IMR-90 (cell line): ENCODE measurements around the gene FLT1. TPM values are rescaled to one million over a fixed set of nuclear protein-coding genes. Genes with fewer than 3 reads are reported as not detected.

Experiments
- ATAC-seq: fragments of 200-7000 bp; cut with Tn5 transposase; 2 replicates; pipeline ENCODE4 v1.9.1; 2020; ENCODE audit warnings: low read depth, mild to moderate bottlenecking, moderate library complexity
- BruUV-seq: library from RNA; stranded (reverse); fragments of 400-500 nt; replicated peaks from 2 replicates; lab custom pipeline; 2021; lab: Mats Ljungman, UMichigan
- CTCF ChIA-PET: fragments of 300-600 bp; formaldehyde crosslinking; extraction: SDS; loops from one replicate; lab custom pipeline; 2021; ENCODE audit warnings: antibody characterized with exemption; lab: Yijun Ruan, JAX
- POLR2A ChIA-PET: fragments of 300-600 bp; sonication (Branson Sonifier 250); formaldehyde crosslinking; loops from one replicate; lab custom pipeline; 2022; ENCODE audit warnings: antibody characterized with exemption; ENCODE audit not compliant: unreplicated experiment; lab: Charles Lee
- DNase-seq: peaks from one replicate; pipeline ENCODE4 v3.0.0; 2013
- H2AFZ ChIP-seq: replicated peaks from 2 replicates; pipeline ENCODE3; 2013; ENCODE audit warnings: low read length, mild to moderate bottlenecking; ENCODE audit not compliant: poor library complexity
- H2AK5ac ChIP-seq: 2 replicates; pipeline ENCODE4 v1.6.1; 2013; ENCODE audit warnings: low read depth, low read length, inconsistent platforms
- H2AK9ac ChIP-seq: replicated peaks from 2 replicates; pipeline ENCODE3; 2013; ENCODE audit warnings: mild to moderate bottlenecking, low read depth, low read length, moderate library complexity; ENCODE audit not compliant: poor library complexity
- H2BK120ac ChIP-seq: 2 replicates; pipeline ENCODE4 v1.6.1; 2013; ENCODE audit warnings: low read depth, low read length, inconsistent platforms
- H2BK15ac ChIP-seq: 3 replicates; pipeline ENCODE4 v1.6.1; 2013; ENCODE audit warnings: low read depth, low read length, inconsistent platforms
- H2BK20ac ChIP-seq: 2 replicates; pipeline ENCODE4 v1.6.1; 2013; ENCODE audit warnings: low read depth, mild to moderate bottlenecking, inconsistent platforms, low read length, moderate library complexity
- H2BK5ac ChIP-seq: 2 replicates; pipeline ENCODE4 v1.6.1; 2013; ENCODE audit warnings: mild to moderate bottlenecking, low read depth, low read length, inconsistent platforms; ENCODE audit not compliant: poor library complexity, severe bottlenecking
- H3K14ac ChIP-seq: replicated peaks from 2 replicates; pipeline ENCODE4 v1.6.1; 2013; ENCODE audit warnings: low read depth, low read length, inconsistent platforms
- H3K18ac ChIP-seq: 2 replicates; pipeline ENCODE4 v1.6.1; 2013; ENCODE audit warnings: low read depth, low read length, control low read depth
- H3K23ac ChIP-seq: 2 replicates; pipeline ENCODE4 v1.6.1; 2013; ENCODE audit warnings: low read depth, low read length, inconsistent platforms
- H3K27ac ChIP-seq: 2 replicates; pipeline ENCODE4 v1.5.1; 2013; ENCODE audit warnings: mild to moderate bottlenecking, control low read depth, low read length; ENCODE audit not compliant: insufficient read depth
- H3K27me3 ChIP-seq: 2 replicates; pipeline ENCODE4 v1.6.1; 2013; ENCODE audit warnings: low read length; ENCODE audit not compliant: control insufficient read depth, insufficient read depth
- H3K36me3 ChIP-seq: 2 replicates; pipeline ENCODE4 v1.6.1; 2013; ENCODE audit warnings: low read length, mixed read lengths; ENCODE audit not compliant: control insufficient read depth, insufficient read depth
- H3K4ac ChIP-seq: 2 replicates; pipeline ENCODE4 v1.6.1; 2013; ENCODE audit warnings: low read depth, low read length, inconsistent platforms
- H3K4me1 ChIP-seq: 2 replicates; pipeline ENCODE4 v1.6.1; 2013; ENCODE audit warnings: low read length, mixed read lengths; ENCODE audit not compliant: control insufficient read depth, insufficient read depth
- H3K4me2 ChIP-seq: 2 replicates; pipeline ENCODE4 v1.6.1; 2013; ENCODE audit warnings: low read depth, mild to moderate bottlenecking, control low read depth, low read length, moderate library complexity
- H3K4me3 ChIP-seq: 2 replicates; pipeline ENCODE4 v1.5.1; 2013; ENCODE audit warnings: low read depth, mild to moderate bottlenecking, control low read depth, low read length, moderate library complexity; ENCODE audit not compliant: insufficient read depth
- H3K56ac ChIP-seq: 2 replicates; pipeline ENCODE4 v1.6.1; 2013; ENCODE audit warnings: low read length, inconsistent platforms; ENCODE audit not compliant: insufficient read depth; ENCODE audit errors: extremely low read depth
- H3K79me1 ChIP-seq, 2 experiments: 2 replicates each; pipeline ENCODE4 v1.6.1; 2013; ENCODE audit warnings: low read length in 2 of 2, inconsistent platforms in 1 of 2, low read depth in 1 of 2
- H3K9ac ChIP-seq: 2 replicates; pipeline ENCODE4 v1.6.1; 2013; ENCODE audit warnings: low read depth, low read length, control low read depth
- H3K9me1 ChIP-seq: 2 replicates; pipeline ENCODE4 v1.6.1; 2013; ENCODE audit warnings: low read length, inconsistent platforms; ENCODE audit not compliant: insufficient read depth
- H3K9me3 ChIP-seq: 2 replicates; pipeline ENCODE4 v1.6.1; 2013; ENCODE audit warnings: low read length; ENCODE audit not compliant: control insufficient read depth, insufficient read depth
- H4K20me1 ChIP-seq: 2 replicates; pipeline ENCODE4 v1.6.1; 2013; ENCODE audit warnings: low read length, inconsistent platforms; ENCODE audit not compliant: insufficient read depth
- H4K5ac ChIP-seq: 2 replicates; pipeline ENCODE4 v1.6.1; 2013; ENCODE audit warnings: mild to moderate bottlenecking, low read depth, low read length, control low read depth
- H4K8ac ChIP-seq, 2 experiments: 2 replicates each; pipeline ENCODE4 v1.6.1; 2013; ENCODE audit warnings: low read depth in 2 of 2, low read length in 2 of 2, control low read depth in 1 of 2, inconsistent platforms in 1 of 2
- H4K91ac ChIP-seq: 2 replicates; pipeline ENCODE4 v1.6.1; 2013; ENCODE audit warnings: low read depth, low read length, inconsistent platforms; ENCODE audit not compliant: insufficient read depth
- BHLHE40 ChIP-seq: fragments of 150-350 bp; IDR thresholded peaks from 2 replicates; pipeline ENCODE4 v1.6.1; 2016; ENCODE audit warnings: mild to moderate bottlenecking, low read depth, low read length
- MAFK ChIP-seq: IDR thresholded peaks from 2 replicates; pipeline ENCODE4 v1.6.1; 2012; ENCODE audit warnings: low read depth, low read length, improper control_type of control experiment
- WGBS, 2 experiments: methylation state at CpG; one replicate each; pipeline versions ENCODE4 v1.1.5 to v1.1.7; 2013; ENCODE audit warnings: missing lambda C conversion rate in 2 of 2; ENCODE audit not compliant: insufficient read length in 1 of 2; ENCODE audit errors: extremely low coverage in 2 of 2; 5-methylcytosine and 5-hydroxymethylcytosine counted together
- dilution Hi-C: fragments of 300-500 bp; cut with HindIII; formaldehyde crosslinking; loops from one replicate; pipeline ENCODE4 v1.14.3; 2018; ENCODE audit warnings: low sequenced_read_pairs; ENCODE audit not compliant: unreplicated experiment
- in situ Hi-C: fragments of 300-500 bp; cut with MboI; formaldehyde crosslinking; loops from 3 replicates; pipeline ENCODE4 v1.14.3; 2019; ENCODE audit warnings: low sequenced_read_pairs, inconsistent platforms, mixed read lengths
- intact Hi-C: fragments of 100-400 bp; cut with micrococcal nuclease; formaldehyde crosslinking; loops from 2 replicates; pipeline ENCODE4 v1.10.0; 2022
- polyA plus RNA-seq, 3 experiments: library from polyadenylated mRNA; depleted of rRNA; stranded (reverse); fragments of >200 nt; gene quantifications; 2 replicates each; pipeline ENCODE4 v1.2.3, GENCODE V29; 2012; ENCODE audit warnings: low replicate concordance in 1 of 3
- total RNA-seq: library from RNA; depleted of rRNA; stranded (reverse); fragments of >200 nt; gene quantifications from 2 replicates; pipeline ENCODE4 v1.2.3, GENCODE V29; 2012
- TF ChIP-seq, protein P1 (sequence below): fragments of 150-350 bp; IDR thresholded peaks from 2 replicates; pipeline ENCODE4 v1.6.1; 2017; ENCODE audit warnings: mild to moderate bottlenecking, antibody characterized with exemption, low read length, low read depth
- TF ChIP-seq, protein P2 (sequence below): fragments of 150-350 bp; IDR thresholded peaks from 2 replicates; pipeline ENCODE4 v1.6.1; 2016; ENCODE audit warnings: low read depth, mild to moderate bottlenecking, low read length, moderate library complexity, borderline replicate concordance

Gene FLT1
- total and polyA plus RNA-seq, 2 of the 4 experiments (the other 2 are of a cell fraction), result 4.5 to 10.4 TPM

DNA sequence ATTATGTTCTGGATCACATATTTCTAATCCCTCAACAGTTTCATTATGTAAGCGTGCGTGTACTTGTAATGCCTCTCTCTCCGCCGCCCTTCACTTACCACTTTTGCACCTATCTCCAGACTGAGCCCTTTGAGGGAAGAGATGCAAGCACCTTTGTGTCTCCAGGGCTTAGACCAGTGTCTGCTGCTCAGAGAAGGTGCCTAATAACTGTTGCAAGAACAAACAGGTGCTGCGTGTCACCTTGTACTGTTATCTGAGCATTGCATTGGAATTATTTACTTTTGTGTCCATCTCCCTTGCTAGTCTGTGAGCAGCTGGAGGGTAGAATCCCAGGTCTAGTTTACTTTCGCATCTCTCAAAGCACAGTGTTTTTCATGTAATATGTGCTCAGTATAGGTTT, 156.2 kb downstream of the FLT1 start:
- CTCF ChIA-PET, result interaction anchor here (1.3 kb wide), 1 partner anchor 14 kb away, joined by 3 read pairs; no protein-coding TSS in a partner anchor
- in situ Hi-C loops, result no loop called here
- 100% methylated on average over 1 of the region's 6 CpGs; no CpG with 5 or more reads in 1 of the 2 experiments for WGBS, 2 experiments

More for the DNA sequence above, 156.2 kb downstream of the FLT1 start:
- H2BK5ac ChIP-seq, result peak overlapping the region; percentile 39
- no peaks in the 10 kb centered on the region for H3K36me3 ChIP-seq
- H3K18ac ChIP-seq, result peak overlapping the region; percentile 61; the same call in 1 of the 2 replicates
- H3K9ac ChIP-seq, result no peak overlapping the region
- no peak overlapping the region for H2AK9ac ChIP-seq
- peak overlapping the region; percentile 49; the same call in 1 of the 2 replicates for H3K23ac ChIP-seq
- H3K14ac ChIP-seq, result peak overlapping the region; percentile 49
- H2BK20ac ChIP-seq, result peak overlapping the region; percentile 83
- TF ChIP-seq, protein P1, sequence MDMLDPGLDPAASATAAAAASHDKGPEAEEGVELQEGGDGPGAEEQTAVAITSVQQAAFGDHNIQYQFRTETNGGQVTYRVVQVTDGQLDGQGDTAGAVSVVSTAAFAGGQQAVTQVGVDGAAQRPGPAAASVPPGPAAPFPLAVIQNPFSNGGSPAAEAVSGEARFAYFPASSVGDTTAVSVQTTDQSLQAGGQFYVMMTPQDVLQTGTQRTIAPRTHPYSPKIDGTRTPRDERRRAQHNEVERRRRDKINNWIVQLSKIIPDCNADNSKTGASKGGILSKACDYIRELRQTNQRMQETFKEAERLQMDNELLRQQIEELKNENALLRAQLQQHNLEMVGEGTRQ, result no peak
- TF ChIP-seq, protein P2, sequence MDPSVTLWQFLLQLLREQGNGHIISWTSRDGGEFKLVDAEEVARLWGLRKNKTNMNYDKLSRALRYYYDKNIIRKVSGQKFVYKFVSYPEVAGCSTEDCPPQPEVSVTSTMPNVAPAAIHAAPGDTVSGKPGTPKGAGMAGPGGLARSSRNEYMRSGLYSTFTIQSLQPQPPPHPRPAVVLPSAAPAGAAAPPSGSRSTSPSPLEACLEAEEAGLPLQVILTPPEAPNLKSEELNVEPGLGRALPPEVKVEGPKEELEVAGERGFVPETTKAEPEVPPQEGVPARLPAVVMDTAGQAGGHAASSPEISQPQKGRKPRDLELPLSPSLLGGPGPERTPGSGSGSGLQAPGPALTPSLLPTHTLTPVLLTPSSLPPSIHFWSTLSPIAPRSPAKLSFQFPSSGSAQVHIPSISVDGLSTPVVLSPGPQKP, result no peak
- TF ChIP-seq MAFK (no peak), BHLHE40 (no peak)
- ATAC-seq, result no peak
- no peak overlapping the region for H3K4me3 ChIP-seq
- no peak for DNase-seq
- peak overlapping the region; percentile 52 for H3K4ac ChIP-seq
- H3K56ac ChIP-seq, result no peak overlapping the region
- no peak overlapping the region for H3K27ac ChIP-seq
- peak overlapping the region; percentile 80; the same call in 2 of the 3 replicates for H2BK15ac ChIP-seq
- dilution Hi-C loops, result no loop called here
- H4K20me1 ChIP-seq, result no peaks in the 10 kb centered on the region
- peak overlapping the region; percentile 30; the same call in 1 of the 2 replicates for H4K5ac ChIP-seq
- H3K4me1 ChIP-seq, result peaks cover 29% of the 10 kb centered on the region
- BruUV-seq, result no TSS peak
- H4K8ac ChIP-seq, result peak overlapping the region in 1 of 2 experiments; percentile 29; a peak in 1 of 4 replicates
- intact Hi-C loops, result loop anchor here (5.0 kb wide), 1 partner anchor 139 kb away; no protein-coding TSS in a partner anchor
- H3K4me2 ChIP-seq, result no peak overlapping the region; the same call in 1 of the 2 replicates
- peaks cover 0 to 4% of the 10 kb centered on the region in 2 experiments; a peak in 1 of 4 replicates for H3K79me1 ChIP-seq
- no peaks in the 10 kb centered on the region for H3K9me3 ChIP-seq
- peak overlapping the region; percentile 75 for H4K91ac ChIP-seq
- no peaks in the 10 kb centered on the region for H3K27me3 ChIP-seq
- peaks cover 18% of the 10 kb centered on the region; the same call in 1 of the 2 replicates for H3K9me1 ChIP-seq
- H2AFZ ChIP-seq, result no peak overlapping the region
- H2AK5ac ChIP-seq, result peak overlapping the region; percentile 88
- H2BK120ac ChIP-seq, result peak overlapping the region; percentile 80
- POLR2A ChIA-PET, result no interaction called here
